Upper lobe of left lung (tissue), 4 donors: ENCODE measurements around the gene TNFRSF21.

Experiments
- POLR2A ChIP-seq, 4 donors: fragments of 450-650 bp; IDR thresholded peaks; one replicate each; pipeline ENCODE4 v1.5.1; 2016 to 2017; ENCODE audit warnings: antibody characterized with exemption in 4 of 4, mild to moderate bottlenecking in 2 of 4
- POLR2AphosphoS5 ChIP-seq, 2 donors: sonication (generic); formaldehyde crosslinking; IDR thresholded peaks; one replicate each; pipeline ENCODE4 v1.5.1; 2017; ENCODE audit warnings: antibody characterized with exemption in 2 of 2
- TF ChIP-seq, protein P1 (sequence below), 6 experiments: fragments of 450-650 bp in 4 of 6; fragments of 200-600 bp in 2 of 6; sonication (generic) in 2 of 6; IDR thresholded peaks; one replicate each; pipeline ENCODE4 v1.5.1; 2016 to 2019; ENCODE audit warnings: antibody characterized with exemption in 6 of 6

DNA sequence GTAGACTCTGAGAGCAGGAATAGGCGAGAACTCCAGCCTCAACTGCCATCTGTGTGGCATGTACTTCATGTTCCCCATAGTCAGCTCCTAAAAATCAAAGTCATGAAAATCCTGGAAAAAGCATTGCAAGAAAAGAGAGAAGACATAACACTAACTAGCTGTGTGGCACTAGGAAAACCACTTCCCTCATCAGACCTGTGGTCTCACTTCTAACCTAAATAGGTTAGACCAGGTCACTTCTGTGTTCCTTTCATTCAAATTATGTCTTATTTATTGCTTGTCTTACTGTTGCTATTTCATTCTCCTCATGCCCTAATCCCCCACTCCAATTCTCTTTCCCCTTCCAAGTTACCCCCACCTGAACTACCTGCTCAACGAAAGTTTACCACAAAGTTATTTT is 70.2 kb downstream of the TNFRSF21 start:
- TF ChIP-seq, protein P1, sequence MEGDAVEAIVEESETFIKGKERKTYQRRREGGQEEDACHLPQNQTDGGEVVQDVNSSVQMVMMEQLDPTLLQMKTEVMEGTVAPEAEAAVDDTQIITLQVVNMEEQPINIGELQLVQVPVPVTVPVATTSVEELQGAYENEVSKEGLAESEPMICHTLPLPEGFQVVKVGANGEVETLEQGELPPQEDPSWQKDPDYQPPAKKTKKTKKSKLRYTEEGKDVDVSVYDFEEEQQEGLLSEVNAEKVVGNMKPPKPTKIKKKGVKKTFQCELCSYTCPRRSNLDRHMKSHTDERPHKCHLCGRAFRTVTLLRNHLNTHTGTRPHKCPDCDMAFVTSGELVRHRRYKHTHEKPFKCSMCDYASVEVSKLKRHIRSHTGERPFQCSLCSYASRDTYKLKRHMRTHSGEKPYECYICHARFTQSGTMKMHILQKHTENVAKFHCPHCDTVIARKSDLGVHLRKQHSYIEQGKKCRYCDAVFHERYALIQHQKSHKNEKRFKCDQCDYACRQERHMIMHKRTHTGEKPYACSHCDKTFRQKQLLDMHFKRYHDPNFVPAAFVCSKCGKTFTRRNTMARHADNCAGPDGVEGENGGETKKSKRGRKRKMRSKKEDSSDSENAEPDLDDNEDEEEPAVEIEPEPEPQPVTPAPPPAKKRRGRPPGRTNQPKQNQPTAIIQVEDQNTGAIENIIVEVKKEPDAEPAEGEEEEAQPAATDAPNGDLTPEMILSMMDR (IDR thresholded peaks at IDR 0.05) = no peak
- TF ChIP-seq POLR2AphosphoS5 (IDR thresholded peaks at IDR 0.05) (no peak), POLR2A (IDR thresholded peaks at IDR 0.05) (no peak)
